DOHH2 (cell line): ENCODE measurements around the gene PCLO.

Experiments used
- H3F3A ChIP-seq: fragments of 200-600 bp; sonication (generic), shearing (Covaris generic); 2 replicates; pipeline ENCODE4 v1.6.0; 2016; ENCODE audit warnings: antibody characterized with exemption, mild to moderate bottlenecking; ENCODE audit not compliant: control insufficient read depth, insufficient read depth
- H3K27ac ChIP-seq: fragments of 200-600 bp; sonication (generic); 2 replicates; pipeline ENCODE4 v1.5.1; 2014; ENCODE audit warnings: low read depth, mild to moderate bottlenecking, low read length, moderate library complexity
- H3K27me3 ChIP-seq: fragments of 200-600 bp; sonication (generic); 2 replicates; pipeline ENCODE4 v1.6.1; 2014; ENCODE audit warnings: mild to moderate bottlenecking, low read length, mixed read lengths; ENCODE audit not compliant: control insufficient read depth
- H3K36me3 ChIP-seq: fragments of 200-600 bp; sonication (generic); 2 replicates; pipeline ENCODE4 v1.6.1; 2014; ENCODE audit warnings: mild to moderate bottlenecking, low read length, moderate library complexity, mixed read lengths; ENCODE audit not compliant: control insufficient read depth
- H3K4me1 ChIP-seq: fragments of 200-600 bp; sonication (generic); 2 replicates; pipeline ENCODE4 v1.6.1; 2014; ENCODE audit warnings: mild to moderate bottlenecking, low read length, mixed read lengths; ENCODE audit not compliant: control insufficient read depth
- H3K4me2 ChIP-seq: fragments of 200-600 bp; sonication (generic); 2 replicates; pipeline ENCODE4 v1.6.0; 2014; ENCODE audit warnings: mild to moderate bottlenecking, low read length, moderate library complexity
- H3K4me3 ChIP-seq: fragments of 200-600 bp; sonication (generic); 2 replicates; pipeline ENCODE4 v1.5.1; 2014; ENCODE audit warnings: mild to moderate bottlenecking, low read length, mixed read lengths
- H3K79me2 ChIP-seq: fragments of 200-600 bp; sonication (generic); 2 replicates; pipeline ENCODE4 v1.6.1; 2014; ENCODE audit warnings: mild to moderate bottlenecking, low read length, mixed read lengths; ENCODE audit not compliant: control insufficient read depth
- H3K9me2 ChIP-seq: fragments of 200-600 bp; sonication (generic); replicated peaks from 2 replicates; pipeline ENCODE4 v1.6.1; 2014; ENCODE audit warnings: mild to moderate bottlenecking, low read length, mixed read lengths; ENCODE audit not compliant: control insufficient read depth
- H3K9me3 ChIP-seq: fragments of 200-600 bp; sonication (generic); 2 replicates; pipeline ENCODE4 v1.6.1; 2014; ENCODE audit warnings: antibody characterized with exemption, low read length, mixed read lengths; ENCODE audit not compliant: control insufficient read depth, insufficient read depth
- H4K20me1 ChIP-seq: fragments of 200-600 bp; sonication (generic); 2 replicates; pipeline ENCODE4 v1.6.0; 2014; ENCODE audit warnings: low read depth, mild to moderate bottlenecking, antibody characterized with exemption, low read length, moderate library complexity; ENCODE audit not compliant: control insufficient read depth, insufficient read depth
- CTCF ChIP-seq: fragments of 200-600 bp; sonication (generic); IDR thresholded peaks from one replicate; pipeline ENCODE4 v1.5.1; 2014; ENCODE audit warnings: antibody characterized with exemption, mild to moderate bottlenecking, low read depth, low read length; ENCODE audit not compliant: poor library complexity, severe bottlenecking
- EZH2phosphoT487 ChIP-seq: fragments of 200-600 bp; sonication (generic); IDR thresholded peaks from 2 replicates; pipeline ENCODE4 v1.6.1; 2017; ENCODE audit warnings: borderline replicate concordance, mild to moderate bottlenecking, antibody characterized with exemption, low read length, moderate library complexity, mixed read lengths

Gene PCLO

GRCh38 chr7:83119494-83119893, 43.2 kb downstream of the PCLO start:
- Histone ChIP-seq H4K20me1 (no peaks in the 10 kb centered on the region), H3F3A (no peaks in the 10 kb centered on the region), H3K27ac (no peak overlapping the region), H3K79me2 (no peaks in the 10 kb centered on the region), H3K36me3 (no peaks in the 10 kb centered on the region), H3K4me3 (no peak overlapping the region), H3K27me3 (no peaks in the 10 kb centered on the region), H3K4me1 (no peaks in the 10 kb centered on the region), H3K4me2 (no peak overlapping the region), H3K9me3 (peaks cover 3% of the 10 kb centered on the region; the same call in 1 of the 2 replicates), H3K9me2 (no peaks in the 10 kb centered on the region)
- no peak for TF ChIP-seq EZH2phosphoT487

GRCh38 chr7:83119026-83119382, 43.7 kb downstream of the PCLO start:
- no peaks in the 10 kb centered on the region for H4K20me1 ChIP-seq
- TF ChIP-seq EZH2phosphoT487 (no peak), CTCF (no peak)
- H3F3A ChIP-seq, result no peaks in the 10 kb centered on the region
- peaks cover 3% of the 10 kb centered on the region; the same call in 1 of the 2 replicates for H3K9me3 ChIP-seq
- H3K27ac ChIP-seq, result no peak overlapping the region
- no peak overlapping the region for H3K4me2 ChIP-seq
- no peaks in the 10 kb centered on the region for H3K27me3 ChIP-seq
- H3K79me2 ChIP-seq, result no peaks in the 10 kb centered on the region
- no peaks in the 10 kb centered on the region for H3K4me1 ChIP-seq
- no peaks in the 10 kb centered on the region for H3K36me3 ChIP-seq
- H3K4me3 ChIP-seq, result no peak overlapping the region
- H3K9me2 ChIP-seq, result no peaks in the 10 kb centered on the region

GRCh38 chr7:83118347-83119025, 44.2 kb downstream of the PCLO start:
- Histone ChIP-seq H3K9me2 (no peaks in the 10 kb centered on the region), H3K36me3 (no peaks in the 10 kb centered on the region), H4K20me1 (no peaks in the 10 kb centered on the region), H3K4me3 (no peak overlapping the region), H3K79me2 (no peaks in the 10 kb centered on the region), H3K9me3 (peaks cover 3% of the 10 kb centered on the region; the same call in 1 of the 2 replicates), H3K27me3 (no peaks in the 10 kb centered on the region), H3K4me1 (no peaks in the 10 kb centered on the region), H3K4me2 (no peak overlapping the region), H3F3A (no peaks in the 10 kb centered on the region), H3K27ac (no peak overlapping the region)
- no peak for TF ChIP-seq EZH2phosphoT487
- no peak for TF ChIP-seq CTCF

GRCh38 chr7:83117466-83117865, 45.2 kb downstream of the PCLO start:
- H3K4me2 ChIP-seq, result no peak overlapping the region

More at GRCh38 chr7:83117466-83117865, 45.2 kb downstream of the PCLO start:
- no peaks in the 10 kb centered on the region for H3F3A ChIP-seq
- H3K27ac ChIP-seq, result no peak overlapping the region
- H3K36me3 ChIP-seq, result no peaks in the 10 kb centered on the region
- peaks cover 3% of the 10 kb centered on the region; the same call in 1 of the 2 replicates for H3K9me3 ChIP-seq
- no peaks in the 10 kb centered on the region for H3K9me2 ChIP-seq
- no peaks in the 10 kb centered on the region for H3K27me3 ChIP-seq
- H3K4me1 ChIP-seq, result no peaks in the 10 kb centered on the region
- no peak overlapping the region for H3K4me3 ChIP-seq
- TF ChIP-seq CTCF, result no peak
- no peak for TF ChIP-seq EZH2phosphoT487
- H4K20me1 ChIP-seq, result no peaks in the 10 kb centered on the region
- H3K79me2 ChIP-seq, result no peaks in the 10 kb centered on the region
